ENCODE results near the gene BMPR1B.

Gene BMPR1B

GRCh38 chr4:94912606-94913005 is 154.9 kb downstream of the BMPR1B start:
- no peak for DNase-seq (ENCODE audit: low read depth)

- DNase-seq (ENCODE audit: low read depth) = no peak
Measured at GRCh38 chr4:94913316-94913715, 155.6 kb downstream of the BMPR1B start.

- no peak for DNase-seq (ENCODE audit: low read depth)
Measured at GRCh38 chr4:94917146-94917545, 159.4 kb downstream of the BMPR1B start.

DNA sequence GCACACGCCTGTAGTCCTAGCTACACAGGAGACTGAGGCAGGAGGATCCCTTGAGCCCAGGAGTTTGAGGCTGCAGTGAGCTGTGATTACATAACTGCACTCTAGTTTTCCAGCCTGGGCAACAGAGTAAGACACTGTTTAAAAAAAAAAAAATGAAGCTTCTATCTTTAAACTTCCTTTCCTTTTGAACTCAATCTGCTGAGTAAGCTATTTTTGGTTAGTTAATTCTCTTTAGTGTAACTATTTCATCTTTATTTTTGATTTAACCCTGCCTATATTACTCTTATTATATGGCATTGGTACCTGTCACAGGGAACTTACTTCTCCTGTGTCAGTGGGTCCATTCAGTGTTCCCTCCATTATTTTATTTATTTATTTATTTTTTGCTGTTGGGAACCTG is 160.8 kb downstream of the BMPR1B start:
- DNase-seq (ENCODE audit: low read depth) = no peak

DNA sequence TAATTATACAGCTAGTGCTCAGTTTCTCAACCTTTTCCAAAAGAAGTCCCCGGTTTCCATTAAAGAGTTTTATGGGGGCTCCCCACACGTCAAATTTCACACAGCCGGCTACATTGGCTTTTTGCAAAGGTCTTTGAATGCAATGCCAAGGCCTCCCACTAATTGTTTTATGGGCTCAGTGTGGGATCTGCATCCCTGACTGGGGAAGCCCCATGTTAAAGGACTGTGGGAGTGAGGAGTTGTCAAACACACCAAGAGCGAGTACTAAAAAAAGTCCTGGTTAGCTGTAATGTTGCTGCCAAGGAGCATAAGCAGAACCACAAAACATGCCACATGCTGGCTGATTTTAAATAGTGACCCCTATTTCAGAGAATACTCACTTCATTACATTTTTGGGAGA is 162.6 kb downstream of the BMPR1B start:
- DNase-seq (ENCODE audit: low read depth) = no peak

DNA sequence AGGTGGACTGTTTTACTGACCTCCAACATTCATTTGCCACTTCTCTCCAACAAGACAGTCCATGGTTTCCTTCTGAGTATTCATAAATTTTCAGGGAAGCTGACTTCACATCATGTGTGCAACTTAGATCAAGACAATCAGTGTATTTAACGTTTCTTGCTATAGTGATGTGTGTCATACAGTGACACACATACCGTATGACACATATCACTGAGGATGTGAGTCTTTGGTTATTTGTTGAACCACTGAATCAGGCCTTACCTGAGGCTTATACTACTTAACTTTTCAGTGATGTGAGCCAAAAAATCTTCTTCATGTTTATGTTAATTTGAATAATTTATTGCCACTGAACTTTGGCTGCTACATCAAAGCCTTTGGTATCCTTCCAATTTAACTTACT is 166.8 kb downstream of the BMPR1B start:
- DNase-seq (ENCODE audit: low read depth) = no peak

- no peak for DNase-seq (ENCODE audit: low read depth)
Measured at GRCh38 chr4:94925764-94926347, 168.1 kb downstream of the BMPR1B start.

DNA sequence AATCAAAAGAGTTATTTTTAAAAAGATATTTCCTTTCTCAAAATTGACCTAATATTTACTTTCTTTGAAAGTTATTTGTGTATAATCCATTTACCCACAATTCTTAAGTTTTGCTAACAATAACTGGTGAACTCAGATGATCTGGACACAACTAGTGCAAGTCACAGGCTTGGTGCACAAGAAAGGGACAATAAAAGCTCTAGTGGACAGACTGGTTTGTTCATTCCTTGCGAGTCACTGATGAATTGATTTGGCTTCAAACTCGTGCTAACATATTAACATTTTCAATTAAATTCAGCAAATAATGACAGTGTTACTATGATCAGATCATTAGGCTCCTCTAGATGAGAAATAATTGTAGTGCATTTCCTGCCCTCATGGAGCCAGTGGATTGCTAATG is 169.2 kb downstream of the BMPR1B start:
- DNase-seq (ENCODE audit: low read depth) = no peak

DNA sequence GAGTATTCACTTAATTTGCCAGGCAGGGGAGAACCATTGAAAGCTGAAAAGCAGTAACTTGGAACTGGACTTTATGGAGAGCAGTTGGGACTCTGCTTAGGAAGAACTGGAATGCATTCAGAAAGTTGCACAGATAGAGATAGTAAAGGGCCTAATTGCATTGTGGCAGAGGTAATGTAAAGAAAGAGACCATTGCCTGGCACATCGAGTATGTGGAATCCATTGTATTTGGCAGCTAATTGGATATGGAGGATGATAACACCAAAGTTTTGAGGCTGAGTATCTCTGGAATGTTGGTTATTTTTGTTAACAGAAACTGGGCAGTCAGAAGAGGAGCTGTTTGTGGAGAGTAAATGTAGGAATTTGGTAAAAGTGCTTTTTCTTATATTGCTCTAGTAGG is 169.9 kb downstream of the BMPR1B start:
- no peak for DNase-seq (ENCODE audit: low read depth)

- DNase-seq (ENCODE audit: low read depth) = no peak
Measured at GRCh38 chr4:94929696-94930095, 171.9 kb downstream of the BMPR1B start.

GRCh38 chr4:94931626-94932025 is 173.9 kb downstream of the BMPR1B start:
- no peak for DNase-seq (ENCODE audit: low read depth)

DNA sequence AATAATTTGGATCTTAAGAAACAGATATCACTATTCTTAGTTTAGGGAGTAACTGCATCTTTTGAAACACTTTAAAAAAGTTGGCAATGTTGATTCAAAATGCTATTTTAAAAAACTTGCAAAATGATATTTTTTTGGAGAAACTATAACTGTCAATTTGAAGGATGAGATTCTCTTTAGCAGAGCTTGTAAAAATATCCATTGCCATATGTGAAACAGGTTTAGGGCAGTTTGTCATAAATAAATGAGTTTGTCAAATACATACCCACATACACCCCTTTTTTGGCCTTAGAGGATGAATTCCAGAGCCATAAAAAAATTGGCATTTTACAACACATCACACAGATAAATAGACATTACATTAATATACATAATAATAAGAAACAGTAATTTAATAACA is 174.6 kb downstream of the BMPR1B start:
- no peak for DNase-seq (ENCODE audit: low read depth)

- DNase-seq (ENCODE audit: low read depth) = no peak
Measured at GRCh38 chr4:94933799-94934198, 176.0 kb downstream of the BMPR1B start.

DNA sequence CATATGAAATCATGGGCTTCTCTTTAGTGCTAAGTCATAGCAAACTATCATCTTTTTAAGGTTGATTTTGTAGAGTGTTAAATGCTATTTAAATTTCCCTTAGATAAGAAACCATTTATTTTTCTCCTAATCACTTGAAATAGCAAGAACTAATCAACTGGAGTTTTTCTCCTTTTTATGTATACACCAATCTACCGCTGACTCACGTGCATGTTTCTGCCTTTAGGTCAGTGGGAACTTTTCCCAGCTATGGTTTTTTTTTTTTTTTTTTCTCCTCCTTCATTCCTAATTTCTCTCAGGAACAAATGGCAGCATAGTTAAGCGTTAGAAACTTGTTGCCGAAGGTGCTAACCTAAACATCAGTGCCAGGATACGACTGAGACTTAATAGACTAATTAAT is 176.4 kb downstream of the BMPR1B start:
- DNase-seq (ENCODE audit: low read depth) = no peak

- no peak for DNase-seq (ENCODE audit: low read depth)
Measured at GRCh38 chr4:94934864-94935263, 177.1 kb downstream of the BMPR1B start.

DNA sequence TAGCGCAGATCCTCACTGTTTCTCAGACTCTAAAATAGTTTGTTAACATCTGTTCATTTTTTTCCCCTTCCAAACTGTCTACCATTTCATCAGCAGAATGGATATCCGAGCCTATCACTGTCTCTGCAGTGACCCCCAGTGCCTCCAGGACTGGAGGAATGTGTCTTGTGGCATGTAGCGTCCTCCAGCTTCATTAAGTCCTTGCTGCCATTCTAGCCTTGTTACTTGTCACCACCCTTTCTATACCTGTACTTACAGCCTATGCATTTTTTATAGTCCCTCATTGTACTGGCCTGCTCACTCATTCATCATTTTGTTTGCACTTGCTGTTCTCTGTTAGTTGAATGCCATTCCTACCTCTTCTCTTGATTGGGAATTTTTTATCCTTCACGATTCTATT is 179.1 kb downstream of the BMPR1B start:
- DNase-seq (ENCODE audit: low read depth) = no peak

DNA sequence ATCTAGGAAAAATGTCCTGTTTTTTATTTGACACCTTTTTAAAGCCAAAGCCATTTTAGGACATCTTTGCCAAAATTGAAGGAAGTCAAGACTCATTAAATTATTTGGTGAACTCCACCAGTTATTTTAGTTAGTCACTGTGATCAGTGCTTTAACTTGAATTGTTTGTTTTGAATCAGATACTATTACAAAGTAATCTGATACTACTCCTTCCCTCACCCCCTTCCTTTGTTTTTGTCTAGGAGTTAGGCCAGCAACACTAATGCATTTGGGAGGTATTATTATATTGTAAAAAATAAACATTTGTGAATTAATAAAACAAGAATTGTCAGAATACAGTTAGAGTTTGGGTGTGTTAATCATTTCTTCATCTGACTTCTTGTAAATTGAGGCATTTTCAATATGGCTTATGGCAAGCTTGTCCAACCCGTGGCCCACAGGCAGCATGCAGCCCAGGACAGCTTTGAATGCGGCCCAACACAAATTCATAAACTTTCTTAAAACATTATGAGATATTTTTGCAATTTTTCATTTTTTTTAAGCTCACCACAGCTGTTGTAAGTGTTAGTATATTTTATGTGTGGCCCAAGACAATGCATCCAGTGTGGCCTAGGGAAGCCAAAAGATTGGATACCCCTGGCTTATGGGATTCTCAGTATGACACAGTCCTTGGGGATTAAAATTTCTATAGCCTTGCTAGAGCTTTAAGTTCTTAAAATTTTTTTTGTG is 182.2 kb downstream of the BMPR1B start:
- DNase-seq (ENCODE audit: low read depth) = no peak

DNA sequence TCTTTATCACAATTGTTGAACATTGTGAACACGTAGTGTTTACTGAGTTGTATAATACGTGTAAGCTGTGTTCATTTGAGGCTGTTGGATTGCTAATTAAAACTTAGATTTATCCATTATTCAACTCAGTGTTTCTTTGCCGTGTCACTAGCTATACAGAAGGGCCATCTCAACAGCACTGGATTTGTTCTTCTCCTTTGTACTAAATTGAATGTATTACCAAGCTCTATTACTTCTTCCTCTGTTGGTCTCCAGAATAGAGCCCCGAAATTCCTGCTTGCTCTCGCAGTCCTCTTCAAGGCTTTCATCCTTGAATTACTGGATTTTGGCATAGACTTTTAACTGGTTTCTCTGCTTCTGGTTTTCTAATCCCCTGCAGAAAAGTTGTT is 182.8 kb downstream of the BMPR1B start:
- no peak for DNase-seq (ENCODE audit: low read depth)

- no peak for DNase-seq (ENCODE audit: low read depth)
Measured at GRCh38 chr4:94941706-94942105, 184.0 kb downstream of the BMPR1B start.

GRCh38 chr4:94944726-94945125 is 187.0 kb downstream of the BMPR1B start:
- DNase-seq (ENCODE audit: low read depth) = no peak

GRCh38 chr4:94947681-94948108 is 189.9 kb downstream of the BMPR1B start:
- DNase-seq (ENCODE audit: low read depth) = no peak

DNA sequence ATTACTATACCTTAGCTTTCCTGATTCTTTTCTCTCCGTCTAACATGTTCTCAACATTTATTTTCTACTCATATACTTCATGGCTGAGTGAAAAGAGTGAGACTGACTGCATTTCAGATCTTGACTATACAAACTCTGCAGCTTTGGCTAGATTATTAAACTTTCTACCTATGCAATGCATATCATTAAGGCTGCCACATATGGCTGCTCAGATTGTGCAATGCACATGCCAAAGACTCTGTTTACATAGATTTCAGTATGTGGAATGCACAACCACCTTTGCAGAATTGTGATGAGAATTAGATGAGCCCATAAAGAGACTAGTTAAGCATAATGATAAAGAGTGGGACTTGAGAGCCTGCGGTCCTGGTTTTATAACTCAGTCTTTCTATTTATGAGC is 196.5 kb downstream of the BMPR1B start:
- DNase-seq (ENCODE audit: low read depth) = no peak

- DNase-seq (ENCODE audit: low read depth) = no peak
Measured at GRCh38 chr4:94957030-94957429, 199.3 kb downstream of the BMPR1B start.

DNA sequence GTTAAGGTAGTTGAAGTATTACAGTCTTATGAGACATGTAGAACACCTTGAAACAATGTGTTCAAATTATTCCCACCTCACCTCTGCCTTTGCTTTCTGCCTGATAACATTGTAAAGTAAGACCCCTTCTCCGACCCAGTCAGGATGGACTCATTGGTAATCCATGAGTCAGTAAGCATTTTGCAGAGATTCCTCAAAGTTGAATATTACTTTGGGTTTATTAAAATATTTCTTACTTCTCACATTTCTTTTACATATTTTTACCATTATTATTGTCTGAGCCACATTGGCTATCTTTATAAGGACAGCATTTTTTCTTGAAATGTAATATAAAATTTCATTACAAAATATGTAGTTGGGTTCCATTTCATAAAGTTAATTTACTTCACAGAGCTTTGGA is 201.6 kb downstream of the BMPR1B start:
- no peak for DNase-seq (ENCODE audit: low read depth)

Measured in stimulated activated CD4-positive, alpha-beta T cell treated with anti-CD3 and anti-CD28 coated beads, Interleukin-2, amount 100 ng/mL, for 4 hours (primary cell).